GM10266 (cell line): ENCODE results near the gene ADCY3.

Experiments
- DNase-seq: peaks from one replicate; pipeline ENCODE4 v3.0.0; 2012; ENCODE audit errors: extremely low spot score
- CTCF ChIP-seq: IDR thresholded peaks from 2 replicates; pipeline ENCODE4 v1.5.1; 2012; ENCODE audit warnings: mild to moderate bottlenecking, low read depth; ENCODE audit not compliant: control insufficient read depth, insufficient read depth; ENCODE audit errors: missing control alignments

Gene ADCY3

GRCh38 chr2:24955921-24956320, 35.9 kb upstream of the ADCY3 start:
- TF ChIP-seq CTCF = no peak
- DNase-seq = no peak

- no peak for TF ChIP-seq CTCF
- DNase-seq = no peak
These were observed 35.2 kb upstream of the ADCY3 start for GRCh38 chr2:24955232-24955631.

GRCh38 chr2:24950102-24950501, 30.1 kb upstream of the ADCY3 start:
- DNase-seq = no peak
- TF ChIP-seq CTCF = no peak

GRCh38 chr2:24948506-24948905, 28.5 kb upstream of the ADCY3 start:
- no peak for TF ChIP-seq CTCF
- no peak for DNase-seq

- TF ChIP-seq CTCF = no peak
- no peak for DNase-seq
These were observed 27.6 kb upstream of the ADCY3 start for GRCh38 chr2:24947561-24948157.

GRCh38 chr2:24945907-24946306, 25.9 kb upstream of the ADCY3 start:
- no peak for DNase-seq
- no peak for TF ChIP-seq CTCF

GRCh38 chr2:24943427-24944053, 23.5 kb upstream of the ADCY3 start:
- no peak for TF ChIP-seq CTCF
- no peak for DNase-seq
